GM21717 (cell line): ENCODE data around the gene GAD1.

Experiments
- ATAC-seq: cut with Tn5 transposase; IDR thresholded peaks from one replicate; pipeline ENCODE4 v1.9.1; 2021; ENCODE audit warnings: mild to moderate bottlenecking, moderate library complexity; ENCODE audit not compliant: unreplicated experiment

GAD1 gene

DNA sequence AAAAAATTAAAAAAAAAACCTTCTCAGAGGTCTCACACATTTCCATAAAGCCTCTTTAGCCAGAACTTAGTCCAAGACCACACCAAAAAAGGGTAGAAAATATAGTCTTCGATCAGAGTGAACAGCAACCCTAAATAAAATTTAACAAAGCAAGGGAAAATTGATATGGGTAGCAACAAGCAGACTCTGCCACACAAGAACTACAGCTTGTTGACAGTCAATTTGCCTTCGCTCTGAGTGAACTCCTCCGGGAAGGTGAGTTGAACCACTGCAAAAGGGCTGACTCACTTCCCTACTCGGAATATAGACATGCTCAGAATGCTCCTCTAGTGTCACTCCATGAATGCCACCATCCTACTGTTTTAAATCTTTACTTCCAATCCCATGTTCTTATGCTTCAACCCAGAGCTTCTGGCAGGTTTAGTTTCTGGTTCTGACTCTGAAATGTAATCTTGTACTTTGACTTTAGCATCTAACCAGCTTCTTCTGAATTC lies 24.1 kb downstream of the GAD1 start:
- no peak for ATAC-seq

DNA sequence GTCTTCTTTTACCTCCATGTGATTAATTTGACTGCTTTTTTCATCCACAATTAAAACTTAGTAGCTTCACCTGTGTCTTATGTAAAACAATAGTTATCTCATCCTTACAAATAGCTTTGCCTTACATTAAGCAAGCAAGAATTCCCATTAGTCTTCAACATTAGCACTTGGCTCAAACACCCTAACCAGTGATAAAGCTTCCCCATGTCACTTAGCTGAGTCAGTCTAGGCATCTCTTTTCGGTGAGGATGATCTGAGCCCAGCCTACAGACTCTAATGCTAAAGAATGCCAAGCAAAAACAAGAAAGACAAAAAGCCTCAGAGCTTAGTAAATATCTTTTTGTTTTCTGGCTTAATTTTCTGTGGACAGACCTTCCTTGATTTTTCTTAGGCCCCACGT lies 26.1 kb downstream of the GAD1 start:
- no peak for ATAC-seq

DNA sequence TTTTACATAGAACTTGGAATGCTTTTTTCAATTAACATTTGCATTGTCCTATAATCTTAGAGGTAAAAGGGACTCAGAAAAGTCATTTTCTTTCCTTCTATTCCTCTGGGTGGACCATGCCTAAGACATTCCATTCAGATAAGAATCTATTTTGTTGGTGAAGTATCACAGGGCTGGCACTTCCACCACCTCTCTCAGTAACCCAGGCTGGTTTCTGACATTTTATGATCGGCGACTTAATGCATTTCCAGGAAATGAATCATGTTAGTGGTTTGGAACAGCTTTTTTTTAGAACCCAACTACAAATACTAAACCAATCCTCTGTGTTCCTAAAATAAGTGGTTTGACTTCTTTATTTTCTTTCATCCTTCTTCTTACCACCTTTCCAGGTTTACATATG lies 27.0 kb downstream of the GAD1 start:
- ATAC-seq: no peak

DNA sequence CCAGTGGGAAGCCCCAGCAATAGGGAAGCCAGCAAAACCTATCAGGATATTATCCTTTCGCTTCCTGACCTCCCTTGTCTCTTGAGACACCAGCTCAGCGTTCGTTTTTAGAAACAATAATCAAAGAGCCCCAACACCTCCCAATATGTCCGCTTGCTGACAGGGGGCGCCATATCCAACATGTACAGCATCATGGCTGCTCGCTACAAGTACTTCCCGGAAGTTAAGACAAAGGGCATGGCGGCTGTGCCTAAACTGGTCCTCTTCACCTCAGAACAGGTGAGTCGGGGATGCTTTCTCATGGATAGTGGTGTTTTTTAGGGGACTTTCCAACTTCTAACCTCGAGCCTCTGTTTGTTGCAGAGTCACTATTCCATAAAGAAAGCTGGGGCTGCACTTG lies 28.7 kb downstream of the GAD1 start:
- ATAC-seq: no peak

DNA sequence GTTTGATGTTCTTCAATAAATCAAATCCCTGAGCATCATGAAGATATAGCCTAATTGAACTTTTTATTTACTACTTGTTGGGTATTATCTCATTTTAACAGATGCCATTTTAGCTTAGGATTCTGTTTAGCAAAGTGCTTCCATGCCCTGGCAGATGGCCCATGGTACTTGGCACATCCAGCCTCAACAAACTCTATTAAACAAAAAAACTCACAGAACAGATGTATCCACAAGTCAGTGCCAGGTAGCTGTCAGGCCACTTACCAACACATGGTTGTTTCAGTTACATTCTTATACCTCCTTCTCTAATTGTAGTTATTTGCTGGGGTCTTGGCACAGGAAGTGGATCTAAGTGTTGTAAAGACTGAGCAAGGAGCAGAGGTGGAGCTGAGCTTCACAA lies 29.6 kb downstream of the GAD1 start:
- ATAC-seq: no peak

DNA sequence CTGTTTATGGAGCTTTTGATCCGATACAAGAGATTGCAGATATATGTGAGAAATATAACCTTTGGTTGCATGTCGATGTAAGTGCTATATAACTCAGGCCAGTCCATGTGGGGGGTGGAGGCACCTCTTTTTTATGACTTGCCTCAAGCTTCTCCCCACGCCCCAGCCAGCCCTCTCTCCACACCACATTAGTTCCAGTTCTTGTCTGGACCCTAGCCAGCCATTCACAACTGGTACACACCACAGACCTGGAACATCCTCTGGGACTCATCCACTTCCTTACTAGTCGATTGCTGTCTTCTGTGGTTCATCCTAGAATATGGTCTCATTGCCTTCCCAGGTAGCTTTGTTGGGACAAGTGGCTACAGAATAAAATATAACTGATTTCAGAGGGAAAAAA lies 31.0 kb downstream of the GAD1 start:
- no peak for ATAC-seq

DNA sequence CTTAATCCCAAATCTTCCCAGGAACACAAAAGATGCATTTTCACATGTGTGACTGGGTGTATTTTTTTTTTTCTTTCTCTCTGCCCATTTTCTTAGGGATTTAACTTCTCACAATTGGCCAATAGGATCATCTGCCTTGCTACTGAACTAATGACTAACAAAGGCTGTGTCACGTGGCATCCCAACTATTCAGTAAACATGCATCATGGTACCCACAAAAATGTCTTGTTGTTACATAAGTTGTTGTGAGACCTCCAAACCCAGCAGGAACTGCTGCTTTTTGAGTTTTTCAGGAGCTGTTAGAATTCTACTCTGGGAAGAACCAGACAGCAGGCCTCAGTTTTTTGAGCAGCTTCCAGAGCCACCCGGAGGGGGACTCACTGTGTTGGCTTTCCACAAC lies 31.9 kb downstream of the GAD1 start:
- ATAC-seq: no peak

DNA sequence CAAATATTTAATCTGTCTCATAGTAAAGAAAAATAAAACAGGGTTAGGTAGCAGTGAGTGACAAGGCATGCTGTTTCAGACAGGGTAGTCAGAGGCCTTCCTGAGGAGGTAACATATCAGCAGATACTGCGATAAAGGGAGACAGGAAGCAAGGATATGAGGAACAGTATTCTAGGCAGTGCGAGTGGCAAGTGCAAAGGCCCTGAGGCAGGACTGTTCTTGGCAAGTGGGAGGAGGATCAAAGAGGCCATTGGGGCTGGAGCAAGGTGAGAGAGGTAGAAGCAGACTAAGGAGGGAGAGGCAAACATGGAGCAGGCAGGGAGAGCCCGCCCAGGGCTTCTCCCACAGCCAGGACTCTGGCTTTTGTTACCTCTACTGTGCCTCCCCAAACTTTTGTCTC lies 33.6 kb downstream of the GAD1 start:
- ATAC-seq: no peak

DNA sequence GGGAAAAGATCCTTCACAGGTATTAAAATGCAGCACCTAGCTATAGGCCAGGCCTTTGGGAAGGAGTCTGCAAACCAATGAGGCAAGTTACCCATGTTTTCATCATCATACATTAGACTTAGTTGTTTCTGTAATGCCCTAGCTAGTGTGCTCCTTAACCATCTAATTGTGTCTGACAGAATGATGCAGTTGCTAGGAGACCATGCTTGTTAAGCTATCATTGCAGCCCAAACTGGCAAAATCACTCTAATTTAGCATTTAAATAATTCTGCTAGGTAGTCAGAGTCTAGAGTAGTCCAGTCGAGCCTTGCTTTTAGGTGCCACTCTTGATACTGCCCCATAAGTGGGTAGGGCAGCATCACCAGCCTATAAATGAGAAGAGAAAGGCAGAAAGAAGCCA lies 34.9 kb downstream of the GAD1 start:
- no peak for ATAC-seq

DNA sequence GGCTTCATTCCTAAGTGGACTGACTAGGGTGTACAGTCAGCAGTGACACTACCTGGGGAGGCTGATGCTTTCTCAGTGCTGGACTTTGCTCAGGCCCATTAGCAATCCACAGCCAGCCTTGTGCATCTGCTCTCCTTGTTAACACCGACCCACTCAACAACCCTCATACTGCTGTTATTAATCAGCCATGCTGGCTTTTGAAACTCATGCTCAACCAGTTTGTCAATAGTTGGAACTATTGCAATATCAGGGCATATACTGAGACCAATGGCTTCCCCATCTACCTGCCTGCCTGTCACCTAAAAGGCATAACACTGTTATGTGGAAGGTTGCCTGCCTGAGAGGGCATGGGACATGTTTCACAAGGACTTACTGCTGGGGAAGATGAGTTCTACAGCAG lies 39.4 kb downstream of the GAD1 start:
- ATAC-seq: no peak

DNA sequence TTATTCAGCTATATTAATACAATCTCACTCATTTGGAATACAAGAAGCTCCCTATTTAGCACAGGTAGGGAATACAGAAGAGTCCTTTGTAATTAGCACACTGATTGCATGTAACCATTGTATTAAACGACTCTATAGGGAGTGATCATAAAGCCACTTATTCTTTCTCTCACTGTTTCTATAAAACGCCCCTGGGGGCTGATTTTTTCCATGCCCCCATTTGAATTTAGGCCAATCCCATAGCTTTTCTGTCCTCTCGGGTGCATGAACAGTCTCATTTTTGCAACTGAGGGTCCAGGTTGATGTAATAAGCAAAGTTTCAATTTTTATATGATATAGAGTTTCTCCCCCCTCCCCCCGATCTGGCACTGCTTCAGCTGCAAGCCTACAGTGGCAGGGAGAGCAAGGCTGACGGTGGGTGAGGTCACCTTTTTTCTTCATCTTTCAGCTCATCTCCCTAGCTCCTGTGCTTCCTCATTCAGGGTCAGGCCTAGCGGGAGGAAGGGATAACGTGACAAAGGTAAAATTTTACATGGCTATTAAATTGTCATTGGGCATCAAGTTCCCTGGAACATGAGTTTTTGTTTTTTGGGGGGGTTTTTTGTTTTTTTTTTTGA lies 45.7 kb downstream of the GAD1 start:
- ATAC-seq: no peak

DNA sequence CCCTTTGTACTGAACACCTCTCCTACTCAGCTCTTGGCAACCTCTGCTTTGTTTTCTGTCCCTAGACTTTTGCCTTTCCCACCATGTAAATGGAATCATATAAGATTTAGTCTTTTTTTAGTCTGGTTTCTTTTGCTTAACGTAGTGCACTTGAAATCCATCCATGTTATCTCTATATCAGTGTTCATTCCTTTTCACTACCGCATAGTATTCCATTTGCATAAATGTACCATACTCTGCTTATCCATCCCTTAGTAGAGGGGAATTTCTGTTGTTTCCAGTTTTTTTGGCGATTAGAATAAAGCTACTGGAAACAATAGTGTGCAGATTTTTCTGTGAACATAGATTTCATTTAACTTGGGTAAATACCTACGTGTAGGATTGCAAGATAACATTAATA lies 46.4 kb downstream of the GAD1 start:
- no peak for ATAC-seq

DNA sequence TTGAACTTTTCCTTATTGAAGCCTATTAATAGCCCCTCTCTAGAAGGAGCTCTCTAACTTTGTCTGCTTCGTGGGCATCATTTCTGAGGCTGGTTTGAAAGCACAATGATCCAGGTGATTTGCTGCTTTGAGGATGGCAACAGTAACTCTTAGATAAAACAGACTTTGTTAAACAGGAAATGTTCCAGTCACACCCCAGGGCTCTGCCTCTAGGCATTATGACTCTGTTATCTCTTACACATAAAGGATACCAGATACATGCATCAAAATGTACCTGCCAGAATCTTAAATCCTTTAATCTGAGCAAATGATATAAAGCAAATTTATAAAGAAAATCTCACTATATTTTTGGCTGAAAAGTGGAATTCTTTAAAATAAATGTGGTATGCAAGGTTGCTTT lies 52.3 kb downstream of the GAD1 start:
- ATAC-seq: no peak

DNA sequence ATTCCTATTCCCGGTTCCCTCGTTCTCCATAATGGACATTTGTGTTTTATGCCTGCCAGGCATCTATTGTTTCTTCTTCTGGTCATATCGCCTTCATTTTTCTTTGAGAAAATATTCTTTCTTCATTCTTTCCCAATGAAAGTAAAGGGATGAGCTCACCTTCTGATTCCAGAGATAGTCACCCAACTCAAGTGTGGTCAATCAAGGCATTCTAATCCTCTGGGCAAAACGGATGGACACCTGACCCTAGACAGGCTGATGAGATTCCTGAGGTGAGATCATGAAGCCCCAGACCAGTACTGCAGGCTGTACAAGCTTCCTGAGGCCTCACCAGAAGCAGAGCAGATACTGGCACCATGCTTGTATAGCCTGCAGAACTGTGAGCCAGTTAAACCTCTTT lies 52.8 kb downstream of the GAD1 start:
- ATAC-seq: no peak

DNA sequence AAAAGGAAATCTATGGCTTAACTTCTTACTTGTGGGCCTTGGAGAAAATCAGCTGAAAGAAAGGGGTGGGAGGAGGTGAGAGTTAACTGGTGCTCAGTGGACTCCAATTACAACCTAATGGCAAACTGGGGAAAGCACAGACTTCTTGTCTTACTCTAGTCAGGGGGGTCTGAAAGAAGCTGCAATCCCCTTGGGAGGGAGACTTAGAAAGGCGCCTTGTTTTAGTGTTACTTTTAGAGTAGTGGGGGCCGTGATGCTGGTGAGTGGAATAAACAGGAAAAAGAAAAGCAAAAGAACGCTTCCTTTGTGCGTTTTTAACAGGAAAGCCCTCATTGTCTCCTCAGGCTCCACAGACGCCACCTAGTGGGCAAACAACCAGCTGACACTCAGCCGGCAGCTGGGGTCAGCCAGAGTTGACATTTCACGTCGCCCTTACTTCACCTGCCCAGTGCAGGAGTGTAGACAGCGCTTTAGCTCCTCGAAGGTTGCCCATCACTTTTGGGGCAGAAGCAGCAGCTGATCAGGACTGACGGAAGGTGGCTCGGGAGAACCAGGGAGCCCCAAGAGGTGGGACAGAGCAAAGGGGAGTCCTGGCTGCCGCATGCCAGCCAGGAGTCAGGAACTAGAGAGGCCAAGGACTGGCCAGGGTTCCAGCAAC lies 56.5 kb downstream of the GAD1 start:
- ATAC-seq: peak; percentile 92

DNA sequence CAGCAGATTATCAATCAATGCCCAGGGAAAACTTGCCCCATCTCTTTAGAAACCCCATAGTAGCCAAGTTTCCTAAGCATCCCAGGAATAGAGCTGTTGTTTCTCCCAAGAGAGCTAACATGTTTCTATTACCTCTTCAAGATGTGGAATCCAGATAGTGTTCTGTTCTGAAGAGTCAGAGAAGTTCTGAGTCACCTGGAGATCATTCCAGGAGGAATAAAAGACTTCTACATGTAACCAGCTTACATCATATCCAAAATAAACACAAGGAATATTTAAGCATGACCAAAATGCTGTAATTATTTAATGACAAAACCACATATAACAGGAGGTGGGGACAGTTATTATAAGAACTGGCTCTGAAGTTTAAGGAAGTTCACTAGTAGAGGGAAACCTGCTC lies 61.4 kb downstream of the GAD1 start:
- no peak for ATAC-seq

DNA sequence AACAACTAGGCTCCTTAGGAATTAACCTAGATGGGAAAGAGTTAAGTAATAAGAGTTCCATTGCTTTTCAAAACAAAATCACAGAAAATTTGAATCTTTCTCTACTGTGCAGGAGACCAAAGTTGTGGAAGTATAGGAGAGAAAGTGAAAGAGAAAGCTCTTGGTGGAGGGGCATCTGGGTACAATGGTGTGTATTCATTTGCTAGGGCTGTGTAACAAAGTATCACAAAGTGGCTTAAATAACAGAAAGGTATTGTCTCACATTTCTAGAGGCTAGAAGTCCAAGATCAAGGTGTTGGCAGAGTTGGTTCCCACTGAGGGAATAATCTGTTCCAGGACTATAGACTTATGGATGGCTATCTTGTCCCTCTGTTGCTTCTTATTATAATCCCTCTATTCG lies 61.8 kb downstream of the GAD1 start:
- ATAC-seq: no peak

DNA sequence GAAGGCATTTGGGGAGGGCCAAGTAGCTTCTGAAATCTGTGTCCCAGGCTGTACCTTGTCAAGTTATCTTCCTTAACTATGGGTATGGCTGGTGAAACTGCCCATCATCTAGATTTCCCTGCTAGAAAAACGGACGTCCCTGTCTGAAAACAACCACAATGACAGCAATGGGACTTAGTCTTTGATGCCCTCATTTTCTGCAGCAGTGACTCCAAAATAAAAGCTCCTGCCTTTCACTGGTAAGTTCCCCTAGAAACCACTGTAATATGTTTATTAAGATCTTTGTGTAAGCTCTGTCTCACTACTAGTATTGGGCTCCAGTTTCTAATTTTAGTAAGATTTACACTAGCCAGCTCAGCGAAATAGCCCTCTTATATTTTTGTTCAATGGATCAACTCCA lies 65.2 kb downstream of the GAD1 start:
- no peak for ATAC-seq

DNA sequence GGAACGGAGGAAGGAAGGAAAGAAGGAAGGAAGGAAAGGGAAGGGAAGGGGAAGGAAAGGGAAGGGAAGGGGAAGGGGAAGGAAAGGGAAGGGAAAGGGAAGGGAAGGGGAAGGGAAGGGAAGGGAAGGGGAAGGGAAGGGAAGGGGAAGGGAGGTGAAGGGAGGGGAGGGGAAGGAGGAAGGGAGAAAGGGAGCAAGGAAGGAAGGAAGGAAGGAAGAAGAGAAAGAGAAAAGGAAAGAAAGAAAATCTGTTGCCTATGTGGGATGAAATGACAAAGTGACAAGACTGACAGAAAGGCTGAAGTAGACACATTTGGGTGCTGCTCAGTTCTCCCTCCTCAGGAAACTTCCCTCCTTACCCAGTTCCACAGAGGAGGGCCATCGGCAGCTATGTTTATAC lies 66.1 kb downstream of the GAD1 start:
- ATAC-seq: no peak

DNA sequence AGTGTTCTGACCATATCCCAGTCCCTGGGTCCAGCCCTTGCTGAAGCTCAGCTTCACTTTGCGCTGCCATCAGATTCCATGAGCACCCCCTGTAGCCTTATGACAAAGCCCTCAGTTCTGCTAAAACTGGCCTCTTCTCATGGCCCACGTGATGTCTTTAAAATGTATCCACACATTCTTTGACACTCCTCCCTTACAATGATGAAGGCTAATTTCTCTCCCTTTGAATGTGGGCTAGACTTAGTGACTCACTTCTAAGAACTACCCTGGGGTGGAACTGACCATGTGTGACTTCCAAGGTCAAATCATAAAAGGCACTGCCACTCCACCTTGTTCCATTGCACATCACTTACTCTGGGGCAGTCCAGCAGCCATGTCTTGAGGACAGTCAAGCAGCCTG lies 67.0 kb downstream of the GAD1 start:
- ATAC-seq: no peak

DNA sequence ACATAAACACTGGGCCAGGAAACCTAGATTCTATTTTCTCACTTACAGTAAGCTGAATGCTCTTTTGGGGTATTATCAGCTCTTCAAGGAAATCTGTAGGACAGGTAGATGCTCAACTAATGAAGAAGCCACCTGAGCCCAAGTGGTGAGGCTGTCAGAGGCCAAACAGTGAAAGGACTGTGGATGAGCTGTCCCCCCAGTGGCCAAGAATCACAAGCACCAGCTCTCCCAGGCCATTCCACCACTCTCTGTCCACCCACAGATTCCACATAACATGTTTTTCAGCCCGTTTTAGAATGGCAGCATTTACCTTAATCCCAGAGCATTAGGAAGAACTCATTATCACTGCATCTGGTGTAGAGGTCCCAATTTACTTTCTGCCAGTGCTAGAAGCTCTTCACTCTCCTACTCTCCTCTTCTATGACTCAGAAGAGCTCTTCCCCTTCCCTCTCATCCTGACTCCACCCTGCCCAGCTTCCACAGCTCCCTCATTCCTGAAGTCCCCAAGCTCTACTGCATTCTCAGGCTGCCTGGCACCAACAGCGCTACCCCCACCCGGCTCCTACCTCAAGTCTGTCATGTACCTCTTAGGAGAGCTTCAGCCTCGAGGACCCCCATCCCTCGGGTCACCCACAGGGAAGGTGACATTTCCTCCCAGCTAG lies 68.6 kb downstream of the GAD1 start:
- ATAC-seq: no peak

DNA sequence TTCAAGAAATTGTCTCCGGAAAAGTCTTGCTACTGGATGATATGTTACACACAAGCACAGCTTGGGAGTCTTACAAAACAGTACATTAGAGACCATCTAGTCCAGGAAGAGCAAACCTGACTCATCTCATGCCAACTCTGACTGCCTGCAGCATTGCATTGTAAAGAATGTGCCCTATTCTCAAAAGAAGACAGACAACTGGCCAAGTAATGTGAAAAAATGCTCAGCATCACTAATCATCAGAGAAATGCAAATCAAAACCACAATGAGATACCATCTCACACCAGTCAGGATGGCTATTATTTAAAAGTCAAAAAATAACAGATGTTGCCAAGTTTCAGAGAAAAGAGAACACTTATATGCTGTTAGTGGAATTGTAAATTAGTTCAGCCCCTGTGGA lies 69.7 kb downstream of the GAD1 start:
- ATAC-seq: no peak

DNA sequence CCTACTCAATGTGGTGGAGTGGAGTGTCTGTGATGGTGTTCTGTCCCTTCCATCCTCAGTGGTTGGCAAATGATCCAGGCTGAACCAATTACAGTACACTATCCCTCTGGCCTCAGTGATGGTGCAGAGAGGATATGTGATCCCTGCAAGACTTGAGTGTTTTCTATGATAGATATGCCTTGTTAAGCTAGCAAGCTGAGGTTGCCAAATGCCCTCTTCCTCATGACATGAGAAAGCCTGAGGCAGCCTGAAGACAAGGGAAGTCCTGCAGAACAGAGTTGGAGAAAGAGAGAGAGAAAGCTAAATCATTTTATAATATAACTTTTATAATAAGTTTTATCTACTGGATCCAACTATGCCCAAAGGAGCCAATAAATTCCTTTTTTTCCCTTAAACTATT lies 70.8 kb downstream of the GAD1 start:
- ATAC-seq: no peak
